AG09309 (cell line): Measurements from ENCODE around the gene ATP10A.
A peak's percentile ranks its signal among the peaks of the same experiment; 100 is the strongest.

Experiments used
- DNase-seq: peaks from one replicate; pipeline ENCODE4 v3.0.0-alpha.2; 2010; ENCODE audit warnings: low read depth
- H3K4me3 ChIP-seq: 2 replicates; pipeline ENCODE4 v1.5.1; 2011; ENCODE audit warnings: mild to moderate bottlenecking, low read depth, low read length, moderate library complexity; ENCODE audit not compliant: control insufficient read depth
- TF ChIP-seq, protein P1 (sequence below): IDR thresholded peaks from 2 replicates; pipeline ENCODE4 v1.5.1; 2011; ENCODE audit warnings: mild to moderate bottlenecking, low read depth, low read length, inconsistent platforms; ENCODE audit not compliant: insufficient read depth, control insufficient read depth; ENCODE audit errors: missing control alignments

Gene ATP10A

DNA sequence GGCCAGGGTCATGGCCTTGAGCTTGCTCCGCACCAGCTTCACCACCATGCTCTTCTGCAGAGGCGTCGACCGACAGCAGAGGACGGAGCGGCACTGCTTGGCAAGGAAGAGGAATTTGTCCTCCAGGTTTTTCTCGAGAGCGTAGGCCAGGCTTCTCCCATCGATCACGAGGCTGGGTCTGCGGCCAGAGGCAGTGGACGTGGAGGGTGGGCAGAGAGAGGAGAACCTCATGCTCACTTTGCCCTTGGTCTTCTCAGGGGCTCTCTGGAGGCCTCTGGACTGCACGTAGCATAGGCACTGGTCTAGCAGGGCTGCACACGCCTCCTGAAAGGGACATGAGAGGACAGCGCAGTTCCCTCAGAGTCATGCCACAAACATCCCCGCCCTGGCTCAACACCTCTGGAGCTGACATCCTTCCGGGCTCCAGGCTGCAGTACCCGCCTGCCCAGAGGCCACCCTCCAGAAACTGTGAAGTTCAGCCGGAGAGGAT lies 168.3 kb downstream of the ATP10A start:
- TF ChIP-seq, protein P1, sequence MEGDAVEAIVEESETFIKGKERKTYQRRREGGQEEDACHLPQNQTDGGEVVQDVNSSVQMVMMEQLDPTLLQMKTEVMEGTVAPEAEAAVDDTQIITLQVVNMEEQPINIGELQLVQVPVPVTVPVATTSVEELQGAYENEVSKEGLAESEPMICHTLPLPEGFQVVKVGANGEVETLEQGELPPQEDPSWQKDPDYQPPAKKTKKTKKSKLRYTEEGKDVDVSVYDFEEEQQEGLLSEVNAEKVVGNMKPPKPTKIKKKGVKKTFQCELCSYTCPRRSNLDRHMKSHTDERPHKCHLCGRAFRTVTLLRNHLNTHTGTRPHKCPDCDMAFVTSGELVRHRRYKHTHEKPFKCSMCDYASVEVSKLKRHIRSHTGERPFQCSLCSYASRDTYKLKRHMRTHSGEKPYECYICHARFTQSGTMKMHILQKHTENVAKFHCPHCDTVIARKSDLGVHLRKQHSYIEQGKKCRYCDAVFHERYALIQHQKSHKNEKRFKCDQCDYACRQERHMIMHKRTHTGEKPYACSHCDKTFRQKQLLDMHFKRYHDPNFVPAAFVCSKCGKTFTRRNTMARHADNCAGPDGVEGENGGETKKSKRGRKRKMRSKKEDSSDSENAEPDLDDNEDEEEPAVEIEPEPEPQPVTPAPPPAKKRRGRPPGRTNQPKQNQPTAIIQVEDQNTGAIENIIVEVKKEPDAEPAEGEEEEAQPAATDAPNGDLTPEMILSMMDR: no peak
- no peak for DNase-seq
- H3K4me3 ChIP-seq: no peak overlapping the region

DNA sequence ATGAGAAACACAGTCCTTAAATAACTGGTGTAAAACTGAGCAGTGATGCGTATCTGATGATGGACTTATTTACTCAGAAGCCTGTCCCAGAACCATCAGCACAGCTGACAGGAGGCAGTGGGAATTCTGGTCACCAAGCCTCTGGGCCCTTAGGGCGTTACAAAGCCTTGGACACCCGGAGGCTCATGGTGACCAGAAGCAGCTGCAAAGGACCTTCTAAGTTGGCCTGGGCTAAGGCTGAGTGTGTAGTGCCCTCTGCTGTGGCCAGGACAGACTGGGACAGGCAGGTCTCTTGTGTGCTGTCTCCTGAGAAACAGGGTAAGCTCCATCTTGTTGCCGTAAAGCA lies 168.9 kb downstream of the ATP10A start:
- TF ChIP-seq, protein P1: no peak
- no peak overlapping the region for H3K4me3 ChIP-seq
- no peak for DNase-seq

DNA sequence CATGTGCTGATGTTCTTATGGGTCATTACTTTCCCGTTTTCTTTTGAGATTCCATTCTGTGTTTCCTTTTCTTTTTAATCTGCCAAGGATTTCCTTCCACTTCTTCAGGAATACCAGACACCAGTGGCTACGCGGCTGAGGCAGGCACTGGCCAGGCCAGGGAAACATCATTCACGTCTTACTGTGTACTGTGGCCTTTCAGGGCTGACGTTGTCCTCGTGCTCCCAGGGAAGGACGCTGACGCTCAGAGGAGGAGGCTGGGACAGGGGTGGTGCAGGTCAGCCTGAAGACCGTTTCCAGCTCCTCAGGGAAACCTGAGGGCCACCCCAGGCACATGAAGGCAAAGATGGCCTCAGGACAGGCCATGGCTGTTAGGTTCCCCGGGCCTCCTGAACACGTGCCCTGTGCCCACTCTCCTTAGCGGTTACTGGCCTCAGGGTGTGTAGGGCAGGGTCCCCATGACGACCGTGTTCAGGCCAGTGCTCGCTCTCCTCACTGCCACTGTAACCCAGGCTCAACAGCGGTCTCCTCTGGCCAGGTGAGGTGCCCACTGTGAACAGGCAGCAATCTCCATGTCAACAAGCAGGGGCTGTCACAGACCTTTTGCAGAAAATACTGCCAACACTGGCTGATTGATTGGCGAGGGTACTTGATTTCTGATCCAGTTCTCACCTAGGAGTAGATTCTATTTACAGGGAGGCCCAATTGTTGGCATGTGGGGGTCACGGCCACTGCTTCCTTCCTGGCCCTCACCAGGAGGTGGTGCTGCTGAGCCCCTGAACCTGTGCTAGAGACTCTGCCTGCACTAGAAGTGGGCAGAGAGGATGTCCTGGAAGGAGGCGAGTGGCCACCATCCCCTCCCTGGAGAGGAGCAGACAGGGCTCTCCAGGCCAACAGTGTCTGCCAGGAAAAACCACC lies 169.5 kb downstream of the ATP10A start:
- TF ChIP-seq, protein P1: peak; percentile 79
- no peak for DNase-seq
- H3K4me3 ChIP-seq: no peak overlapping the region

DNA sequence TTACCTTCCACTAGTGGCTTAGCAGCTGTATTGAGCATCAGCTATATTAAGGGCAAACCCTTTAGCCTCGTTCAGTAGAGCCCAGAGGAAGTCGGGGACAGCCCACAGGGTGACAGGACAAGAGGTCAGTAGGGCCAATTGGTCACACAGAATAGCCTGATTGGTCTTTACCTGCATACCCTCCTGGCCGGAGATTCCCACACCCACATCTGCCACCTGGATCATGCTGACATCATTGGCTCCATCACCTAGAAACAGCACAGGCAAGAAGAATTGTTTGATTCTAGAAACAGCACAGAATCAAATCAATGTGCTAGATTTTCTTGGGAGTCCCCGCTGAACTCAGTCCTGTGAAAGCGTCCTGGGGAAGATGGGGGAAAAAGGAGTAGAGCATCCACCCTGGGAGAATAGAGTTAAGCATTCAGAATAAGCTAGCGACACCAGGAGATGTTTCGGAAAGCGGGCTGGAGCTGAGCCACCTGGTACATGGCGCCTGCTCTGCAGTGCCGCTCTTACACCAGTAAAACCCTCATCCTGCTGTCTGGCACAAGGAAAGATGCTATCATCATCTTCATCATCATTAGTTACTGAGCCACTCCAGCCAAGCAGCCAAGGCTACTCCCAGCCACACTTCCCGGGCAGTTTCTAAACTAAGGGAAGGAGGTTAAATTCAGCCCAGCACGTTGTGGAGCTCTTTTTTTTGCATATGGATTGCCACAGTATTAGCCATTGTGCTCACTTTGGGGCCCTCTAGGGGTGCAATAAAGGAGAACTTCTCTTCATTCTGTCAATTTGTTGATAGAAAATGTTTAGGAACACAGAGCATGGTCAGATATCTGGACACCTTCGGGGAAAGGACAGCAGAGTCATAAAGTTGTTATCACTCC lies 171.3 kb downstream of the ATP10A start:
- TF ChIP-seq, protein P1: peak; percentile 47
- no peak for DNase-seq

DNA sequence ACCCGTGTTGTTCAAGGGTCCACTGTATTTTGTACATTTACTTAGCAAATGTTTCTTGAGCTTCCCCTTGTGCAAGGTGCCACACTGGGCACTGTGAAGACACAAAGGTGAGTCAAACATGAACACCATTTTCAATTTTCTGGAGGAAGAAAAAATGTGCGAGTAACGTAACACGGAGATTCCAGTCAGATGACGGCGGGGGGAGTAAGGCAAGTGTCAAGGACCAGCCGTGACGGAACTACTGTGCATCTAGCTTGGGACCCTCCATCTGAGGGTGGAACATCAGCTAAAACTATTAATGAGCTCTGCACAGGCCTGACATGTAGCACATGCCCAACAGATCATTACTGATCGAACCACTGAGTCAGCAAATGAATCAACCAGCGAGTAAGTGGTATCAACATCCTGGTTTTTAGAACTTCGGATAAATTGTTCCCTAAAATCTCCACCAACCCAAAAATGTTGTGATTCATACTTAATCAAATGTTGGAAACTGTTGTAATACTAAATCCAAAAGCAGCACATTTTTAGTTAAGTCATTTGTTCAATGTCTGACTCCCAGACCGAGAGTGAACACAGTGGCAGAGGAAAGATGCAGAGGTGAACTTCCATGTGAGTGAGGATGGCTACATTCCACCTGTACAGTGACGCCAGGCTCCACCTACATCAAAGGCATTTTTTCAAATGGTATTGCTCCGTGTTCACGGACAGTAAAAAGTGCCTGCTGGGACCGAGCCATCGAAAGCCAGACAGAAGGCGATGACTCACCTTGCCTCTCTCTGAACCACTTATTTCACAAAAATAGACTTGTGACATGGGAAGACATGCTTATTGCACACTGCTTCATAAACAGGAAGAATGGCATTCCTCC lies 172.2 kb downstream of the ATP10A start:
- H3K4me3 ChIP-seq: no peak overlapping the region
- TF ChIP-seq, protein P1: no peak
- peak; percentile 71 for DNase-seq

More for the DNA sequence above, 171.3 kb downstream of the ATP10A start:
- no peak overlapping the region for H3K4me3 ChIP-seq

DNA sequence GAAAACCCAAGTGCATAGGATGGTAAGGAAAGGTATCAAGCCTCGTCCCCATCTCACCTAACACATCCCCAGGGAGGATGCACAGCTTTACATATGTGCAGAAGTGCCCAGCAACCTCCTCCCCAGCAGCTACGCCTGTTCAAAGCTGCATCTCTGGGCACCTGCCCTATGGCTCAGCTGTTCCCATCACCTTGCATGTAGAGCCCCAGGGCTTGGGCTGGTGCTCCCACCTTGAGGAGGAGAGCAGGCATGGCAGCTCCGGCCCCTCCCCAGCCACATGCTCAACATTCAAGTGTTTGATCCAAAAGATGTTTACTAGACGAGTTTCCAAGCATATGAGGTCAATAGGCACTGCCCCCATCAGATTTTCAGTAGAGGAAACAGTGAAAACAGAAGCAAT lies 173.5 kb downstream of the ATP10A start:
- TF ChIP-seq, protein P1: no peak
- no peak overlapping the region for H3K4me3 ChIP-seq
- DNase-seq: no peak
